Measurements from ENCODE around the gene POLE.

The POLE gene

GRCh38 chr12:132736378-132736777, 49.2 kb upstream of the POLE start:
- no peaks in the 10 kb centered on the region for H3K4me1 ChIP-seq (ENCODE audit: insufficient read depth, low read length, poor library complexity, severe bottlenecking)
- no peaks in the 10 kb centered on the region; the same call in 1 of the 2 replicates for H3F3A ChIP-seq (ENCODE audit: low read depth)
- no peak overlapping the region for H3K4me3 ChIP-seq (ENCODE audit: low read length, poor library complexity, severe bottlenecking)
- H3K79me2 ChIP-seq (ENCODE audit: insufficient read depth, low read length), result peaks cover 3% of the 10 kb centered on the region; the same call in 1 of the 2 replicates
- no peaks in the 10 kb centered on the region for H3K27me3 ChIP-seq (ENCODE audit: insufficient read depth, low read length, poor library complexity, severe bottlenecking)
- H3K4me2 ChIP-seq (ENCODE audit: low read depth, low read length, poor library complexity, severe bottlenecking), result no peak overlapping the region
- no peaks in the 10 kb centered on the region for H3K9me3 ChIP-seq (ENCODE audit: insufficient read depth, low read depth, low read length)
- TF ChIP-seq CTCF (conservative IDR thresholded peaks at IDR 0.05; ENCODE audit: low read length) (no peak), EZH2phosphoT487 (IDR thresholded peaks at IDR 0.05; ENCODE audit: borderline replicate concordance) (no peak)
- H3K36me3 ChIP-seq (ENCODE audit: insufficient read depth, low read length), result peaks cover 93% of the 10 kb centered on the region; the same call in 1 of the 2 replicates
- no peak overlapping the region for H3K9ac ChIP-seq (ENCODE audit: low read depth, low read length, poor library complexity, severe bottlenecking)
- H4K20me1 ChIP-seq (ENCODE audit: insufficient read depth, low read length, poor library complexity, severe bottlenecking), result no peaks in the 10 kb centered on the region
- no peaks in the 10 kb centered on the region for H3K9me2 ChIP-seq (replicated peaks; ENCODE audit: low read depth, low read length)
- H2AFZ ChIP-seq (ENCODE audit: low read length), result no peak overlapping the region

- H3K79me2 ChIP-seq (ENCODE audit: insufficient read depth, low read length), result no peaks in the 10 kb centered on the region
- H3K9me3 ChIP-seq (ENCODE audit: insufficient read depth, low read depth, low read length), result no peaks in the 10 kb centered on the region
- no peak overlapping the region for H2AFZ ChIP-seq (ENCODE audit: low read length)
- H3K36me3 ChIP-seq (ENCODE audit: insufficient read depth, low read length), result peaks cover 88% of the 10 kb centered on the region; the same call in 1 of the 2 replicates
- no peak overlapping the region for H3K4me2 ChIP-seq (ENCODE audit: low read depth, low read length, poor library complexity, severe bottlenecking)
- no peaks in the 10 kb centered on the region for H3K27me3 ChIP-seq (ENCODE audit: insufficient read depth, low read length, poor library complexity, severe bottlenecking)
- no peaks in the 10 kb centered on the region for H3K4me1 ChIP-seq (ENCODE audit: insufficient read depth, low read length, poor library complexity, severe bottlenecking)
- H4K20me1 ChIP-seq (ENCODE audit: insufficient read depth, low read length, poor library complexity, severe bottlenecking), result no peaks in the 10 kb centered on the region
- no peak for TF ChIP-seq EZH2phosphoT487 (IDR thresholded peaks at IDR 0.05; ENCODE audit: borderline replicate concordance)
- TF ChIP-seq CTCF (conservative IDR thresholded peaks at IDR 0.05; ENCODE audit: low read length), result no peak
- no peak overlapping the region for H3K4me3 ChIP-seq (ENCODE audit: low read length, poor library complexity, severe bottlenecking)
- H3F3A ChIP-seq (ENCODE audit: low read depth), result peaks cover 7% of the 10 kb centered on the region; the same call in 1 of the 2 replicates
- H3K9ac ChIP-seq (ENCODE audit: low read depth, low read length, poor library complexity, severe bottlenecking), result no peak overlapping the region
- H3K9me2 ChIP-seq (replicated peaks; ENCODE audit: low read depth, low read length), result no peaks in the 10 kb centered on the region
These were observed 48.4 kb upstream of the POLE start for GRCh38 chr12:132735496-132735895.

GRCh38 chr12:132734206-132734605, 47.1 kb upstream of the POLE start:
- no peaks in the 10 kb centered on the region for H3K9me2 ChIP-seq (replicated peaks; ENCODE audit: low read depth, low read length)
- H3K4me3 ChIP-seq (ENCODE audit: low read length, poor library complexity, severe bottlenecking), result no peak overlapping the region
- no peaks in the 10 kb centered on the region for H3K4me1 ChIP-seq (ENCODE audit: insufficient read depth, low read length, poor library complexity, severe bottlenecking)
- no peaks in the 10 kb centered on the region for H3K9me3 ChIP-seq (ENCODE audit: insufficient read depth, low read depth, low read length)
- H2AFZ ChIP-seq (ENCODE audit: low read length), result no peak overlapping the region
- no peak overlapping the region for H3K9ac ChIP-seq (ENCODE audit: low read depth, low read length, poor library complexity, severe bottlenecking)
- H3K27me3 ChIP-seq (ENCODE audit: insufficient read depth, low read length, poor library complexity, severe bottlenecking), result no peaks in the 10 kb centered on the region
- TF ChIP-seq EZH2phosphoT487 (IDR thresholded peaks at IDR 0.05; ENCODE audit: borderline replicate concordance) (no peak), CTCF (conservative IDR thresholded peaks at IDR 0.05; ENCODE audit: low read length) (no peak)
- H3K36me3 ChIP-seq (ENCODE audit: insufficient read depth, low read length), result peaks cover 75% of the 10 kb centered on the region; the same call in 1 of the 2 replicates
- H3F3A ChIP-seq (ENCODE audit: low read depth), result peaks cover 10% of the 10 kb centered on the region; the same call in 1 of the 2 replicates
- H4K20me1 ChIP-seq (ENCODE audit: insufficient read depth, low read length, poor library complexity, severe bottlenecking), result no peaks in the 10 kb centered on the region
- no peak overlapping the region for H3K4me2 ChIP-seq (ENCODE audit: low read depth, low read length, poor library complexity, severe bottlenecking)
- H3K79me2 ChIP-seq (ENCODE audit: insufficient read depth, low read length), result no peaks in the 10 kb centered on the region
